GM19463 (cell line): ENCODE data around the gene TUBA4A.
A peak's percentile ranks its signal among the peaks of the same experiment; 100 is the strongest.

Source experiments
- ATAC-seq: cut with Tn5 transposase; IDR thresholded peaks from one replicate; pipeline ENCODE4 v1.9.1; 2021; ENCODE audit warnings: mild to moderate bottlenecking, moderate library complexity; ENCODE audit not compliant: unreplicated experiment

TUBA4A gene

DNA sequence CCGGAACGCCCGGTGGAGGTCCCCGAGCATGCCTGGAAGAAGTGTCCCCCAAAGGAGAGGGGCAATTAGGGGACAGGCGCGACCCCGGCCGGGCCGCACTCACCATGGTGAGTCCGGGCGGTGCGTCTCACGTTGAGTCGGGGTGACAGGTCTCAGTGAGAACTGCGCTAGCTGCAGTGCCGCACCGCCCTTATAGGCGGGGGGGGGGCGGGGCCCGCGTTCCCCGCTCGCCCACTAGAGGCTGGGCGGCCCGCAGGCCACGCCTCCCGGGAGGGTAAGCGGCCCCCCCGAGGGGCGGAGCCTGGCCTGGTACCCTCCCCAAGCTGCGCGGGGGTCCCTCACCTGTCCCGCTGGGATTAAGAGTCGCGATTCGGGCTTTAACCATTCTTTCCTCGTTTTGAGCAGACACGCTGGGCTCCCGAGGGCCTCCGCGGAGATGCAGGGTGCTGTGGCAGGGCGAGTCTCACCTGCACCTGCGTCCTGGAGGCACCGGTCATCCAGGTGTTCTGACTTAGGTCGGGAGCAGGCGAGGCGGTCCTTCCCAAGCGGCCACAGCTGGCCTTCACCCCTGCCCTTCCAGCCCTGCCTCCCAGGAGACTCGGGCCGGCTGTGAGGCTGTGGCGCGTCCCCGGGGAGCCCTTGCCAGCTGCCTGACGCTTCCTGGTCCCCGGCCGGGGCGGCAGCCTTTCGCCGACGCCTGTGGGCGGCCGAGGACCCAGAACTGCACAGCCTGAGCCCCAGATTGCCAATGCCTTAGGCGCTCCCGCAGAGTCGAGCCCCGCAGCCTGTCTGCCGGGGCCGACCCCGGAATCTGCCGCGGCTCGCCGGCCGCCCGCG lies at the start of gene TUBA4A:
Gene TUBA4A, minus strand, starts transcription at position 166 of the 837 bp plus-strand sequence. Its CDS starts 60 bp downstream, at position 106.
- peak; percentile 45 for ATAC-seq

DNA sequence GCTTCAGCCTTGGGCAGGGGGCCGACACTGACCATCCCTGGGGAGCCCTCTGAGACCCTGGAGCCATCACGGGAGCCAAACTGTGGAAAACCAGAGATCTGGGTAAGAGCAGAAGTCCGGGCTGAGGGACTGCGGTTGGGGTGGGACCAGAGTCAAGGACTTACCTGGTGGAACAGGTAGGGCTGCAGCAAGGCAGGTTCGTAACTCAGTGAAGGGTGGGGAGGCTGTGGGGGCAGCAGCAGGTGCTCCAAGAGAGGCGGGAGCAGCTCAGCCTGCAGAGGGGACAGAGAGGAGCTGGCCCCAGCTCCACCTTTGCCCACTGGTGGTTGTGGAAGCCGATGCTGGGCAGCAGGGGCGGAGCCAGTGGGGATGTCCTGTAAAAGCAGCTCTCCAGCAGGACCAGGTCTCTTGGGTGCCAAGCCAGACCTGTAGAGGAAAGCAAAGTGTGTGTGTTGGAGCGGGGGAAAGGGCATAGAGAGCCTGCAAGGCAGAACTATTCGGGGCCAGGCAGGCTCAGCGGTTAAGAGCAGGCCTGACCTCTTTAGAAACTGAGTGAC lies 48.8 kb upstream of the TUBA4A start:
- ATAC-seq, result no peak

DNA sequence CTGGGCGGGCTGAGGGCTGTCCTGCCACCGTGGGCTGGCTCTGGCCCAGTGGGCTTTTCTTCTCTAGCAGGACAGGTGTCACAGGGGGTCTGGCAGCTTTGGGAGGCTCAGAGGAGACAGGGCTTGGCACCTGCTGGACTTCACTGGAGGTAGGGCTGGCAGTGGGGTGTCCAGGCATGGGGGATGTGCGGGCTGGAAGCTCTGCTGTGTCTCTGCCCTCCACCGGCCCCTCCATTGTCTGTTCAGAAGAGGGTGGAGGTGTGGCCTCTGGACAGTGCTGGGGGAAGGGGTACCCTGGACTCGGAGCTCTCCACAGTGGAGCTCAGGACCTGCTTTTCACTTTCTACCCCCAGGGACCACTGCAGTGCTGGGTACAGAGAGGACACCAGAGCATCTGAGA lies 46.3 kb upstream of the TUBA4A start:
- no peak for ATAC-seq

DNA sequence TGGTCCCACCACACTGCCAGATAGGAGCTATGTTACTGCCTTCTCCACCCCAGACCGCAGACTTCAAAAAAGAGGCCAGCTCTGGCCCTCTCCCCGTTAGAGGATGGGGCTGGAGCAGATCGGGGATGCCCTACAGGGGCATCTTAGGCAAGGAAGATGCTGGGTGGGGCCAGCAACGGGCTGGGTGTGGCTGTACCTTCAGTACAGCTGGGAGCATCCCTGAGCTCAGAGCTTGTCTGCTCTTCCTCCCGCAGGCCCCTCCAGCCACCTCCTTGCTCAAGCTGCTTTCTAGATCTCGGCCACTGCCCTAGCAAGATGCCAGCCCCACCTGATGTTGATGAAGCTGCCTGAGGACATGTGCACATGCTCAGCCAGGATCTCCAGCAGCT lies 45.6 kb upstream of the TUBA4A start:
- no peak for ATAC-seq

DNA sequence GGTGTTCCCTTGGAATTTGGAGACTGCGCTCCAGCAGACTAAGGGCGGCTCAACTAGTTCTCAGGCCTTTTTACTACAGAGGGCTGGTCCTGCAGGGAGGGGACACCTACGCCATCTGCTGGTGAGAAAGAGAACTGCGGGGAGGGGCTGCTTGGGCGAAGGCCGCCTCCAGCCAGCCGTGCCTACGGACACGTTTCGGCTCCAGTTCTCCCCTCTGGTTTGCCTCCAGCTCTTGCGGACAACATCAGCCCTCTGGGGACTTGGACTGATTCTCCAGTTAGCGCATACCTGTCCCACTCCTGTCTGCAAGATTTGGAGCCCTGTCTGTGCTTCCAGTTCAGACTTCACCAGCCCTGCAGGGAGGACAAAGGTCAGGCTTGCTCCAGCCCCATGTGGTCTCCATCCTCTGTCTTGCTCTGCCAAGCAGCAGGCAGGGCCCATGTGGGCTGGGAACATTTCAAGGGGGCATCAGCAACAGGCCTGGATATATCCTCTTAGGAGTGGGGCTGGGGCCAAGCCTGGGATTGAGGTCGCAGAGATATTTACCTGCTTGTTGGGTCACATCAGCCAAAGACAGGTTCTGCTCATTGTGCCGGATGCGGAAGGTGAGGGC lies 45.1 kb upstream of the TUBA4A start:
- peak; percentile 47 for ATAC-seq

DNA sequence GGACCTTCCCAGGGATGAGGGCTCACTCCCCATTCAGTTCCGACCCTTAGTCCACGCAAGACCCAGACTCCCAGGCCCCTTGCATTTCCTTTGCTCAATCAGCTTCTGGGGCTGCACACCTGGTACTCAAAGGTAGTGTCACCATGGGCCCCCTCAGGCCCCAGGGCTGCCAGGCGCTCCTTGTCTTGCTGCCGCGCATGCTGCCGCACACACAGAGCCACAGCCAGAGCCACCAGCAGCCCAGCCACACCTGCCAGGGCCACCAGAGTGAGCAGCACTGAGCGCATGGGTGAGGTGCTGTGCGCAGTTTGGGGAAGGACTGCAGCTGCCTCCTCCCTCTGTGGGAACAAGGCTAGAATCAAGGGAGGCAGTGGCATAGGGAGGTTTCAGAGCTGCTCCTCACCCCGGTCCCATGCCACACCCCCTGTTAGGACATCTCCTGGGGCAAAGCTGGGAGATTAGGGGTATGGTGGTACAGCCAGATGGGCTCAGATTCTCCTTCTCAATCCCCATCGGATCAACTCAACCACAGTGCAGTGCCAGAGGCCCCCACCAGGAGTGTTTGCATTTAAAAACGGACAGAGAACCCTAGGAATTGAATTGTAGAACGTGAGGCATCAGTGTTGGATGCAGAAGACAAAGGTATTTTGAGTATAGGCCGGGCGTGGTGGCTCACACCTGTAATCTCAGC lies 44.2 kb upstream of the TUBA4A start:
- ATAC-seq, result no peak

DNA sequence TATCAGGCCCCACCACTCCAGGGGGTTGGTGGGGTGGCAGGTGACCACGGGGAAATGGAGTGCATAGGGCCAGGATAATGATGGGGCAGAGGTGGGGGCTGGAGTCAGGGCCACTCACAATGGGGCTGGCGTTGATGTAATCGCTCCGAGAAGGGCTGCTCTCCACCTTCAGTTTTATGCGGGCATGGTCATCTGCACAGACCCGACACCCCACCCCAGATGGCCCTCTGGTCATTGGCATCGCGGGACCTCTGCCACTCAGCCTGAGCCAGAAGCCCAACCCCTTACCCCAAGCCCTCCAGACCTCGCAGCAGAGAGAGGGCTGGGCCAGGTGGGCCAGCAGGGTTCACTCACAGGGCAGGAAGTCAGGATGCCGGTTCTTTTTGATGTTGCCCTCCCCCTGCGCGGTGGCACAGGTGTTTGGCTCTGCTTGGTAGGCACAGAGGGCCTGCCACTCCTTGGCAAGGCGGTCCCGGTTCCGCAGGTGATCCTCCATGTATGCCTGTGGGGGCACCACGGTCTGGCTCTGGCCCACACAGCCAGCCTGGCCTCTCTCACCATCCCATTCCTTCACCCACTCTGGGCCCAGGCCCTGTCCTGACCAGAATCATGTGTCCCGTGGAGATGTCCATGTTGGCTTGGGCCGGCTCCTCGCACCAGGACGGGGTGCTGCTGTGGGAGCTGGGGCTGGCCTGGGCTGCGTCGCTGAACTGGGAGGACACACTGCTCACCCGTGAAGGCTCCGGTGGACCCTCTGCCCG lies 43.1 kb upstream of the TUBA4A start:
- no peak for ATAC-seq

DNA sequence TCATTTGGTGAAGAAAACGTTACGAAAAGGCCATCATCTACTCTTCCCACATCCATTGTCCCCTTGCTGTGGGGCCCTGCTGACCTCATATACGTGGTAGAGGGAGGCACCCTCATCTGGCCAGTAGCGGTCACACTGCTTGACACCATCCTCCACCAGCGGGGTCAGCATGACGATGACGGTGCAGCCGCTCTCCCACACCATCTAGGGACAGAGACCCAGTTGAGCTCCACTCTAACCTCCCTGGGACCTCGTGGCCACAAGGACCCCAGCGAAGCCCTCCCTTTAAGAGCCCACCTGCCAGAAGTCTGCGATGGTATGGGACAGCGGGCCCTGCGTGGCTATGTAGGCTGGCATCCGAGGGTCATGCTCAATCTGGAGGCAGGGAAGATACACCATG lies 42.4 kb upstream of the TUBA4A start:
- ATAC-seq, result no peak

DNA sequence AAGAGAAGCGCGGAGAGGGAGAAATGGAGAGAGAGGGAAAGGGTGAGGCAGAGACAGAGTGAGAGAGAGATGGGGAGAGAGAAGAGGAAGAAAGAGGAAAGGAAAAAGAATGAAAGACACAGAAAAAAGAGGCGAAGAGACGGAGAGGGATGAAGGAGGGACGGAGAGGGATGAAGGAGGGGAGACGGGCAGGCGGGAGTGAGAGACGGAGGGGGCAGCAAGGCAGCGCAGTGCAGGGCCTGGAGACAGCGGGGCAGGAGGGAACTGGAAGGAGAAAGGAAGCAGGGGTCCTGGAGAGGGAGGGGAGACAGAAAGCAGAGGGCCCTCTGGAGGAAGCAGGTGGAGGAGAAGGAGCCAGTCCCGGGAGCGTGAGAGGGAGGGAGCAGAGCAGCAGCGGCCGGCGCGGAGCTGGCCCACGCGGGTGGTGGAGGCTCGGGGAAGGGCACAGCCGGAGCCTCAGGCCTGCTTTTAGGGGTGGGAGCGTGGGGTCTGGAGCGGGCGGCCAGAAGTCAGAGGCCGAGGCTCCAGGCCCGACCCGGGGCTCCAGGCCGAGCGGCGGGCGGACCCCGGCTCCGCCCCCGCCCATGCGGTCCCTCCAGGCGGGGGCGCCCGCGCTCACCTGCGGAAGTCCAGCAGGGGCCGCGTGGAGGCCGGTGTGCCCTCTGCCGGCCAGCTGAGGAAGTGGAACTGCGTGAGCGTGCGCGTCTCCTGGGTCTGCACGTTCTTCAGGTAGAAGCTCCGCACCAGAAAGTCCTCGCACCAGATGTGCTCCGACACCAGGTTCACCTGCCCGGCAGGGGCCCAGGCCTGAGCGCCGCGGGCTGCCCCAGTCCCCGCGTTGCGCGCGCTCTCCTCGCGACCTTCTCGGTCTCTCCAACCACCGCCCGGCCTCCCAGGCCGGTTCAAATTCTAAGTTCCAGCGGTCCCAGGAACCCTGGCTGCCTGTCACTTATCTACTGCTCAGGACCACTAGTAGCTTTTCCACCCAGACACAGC lies 40.9 kb upstream of the TUBA4A start:
- ATAC-seq, result peak; percentile 87

DNA sequence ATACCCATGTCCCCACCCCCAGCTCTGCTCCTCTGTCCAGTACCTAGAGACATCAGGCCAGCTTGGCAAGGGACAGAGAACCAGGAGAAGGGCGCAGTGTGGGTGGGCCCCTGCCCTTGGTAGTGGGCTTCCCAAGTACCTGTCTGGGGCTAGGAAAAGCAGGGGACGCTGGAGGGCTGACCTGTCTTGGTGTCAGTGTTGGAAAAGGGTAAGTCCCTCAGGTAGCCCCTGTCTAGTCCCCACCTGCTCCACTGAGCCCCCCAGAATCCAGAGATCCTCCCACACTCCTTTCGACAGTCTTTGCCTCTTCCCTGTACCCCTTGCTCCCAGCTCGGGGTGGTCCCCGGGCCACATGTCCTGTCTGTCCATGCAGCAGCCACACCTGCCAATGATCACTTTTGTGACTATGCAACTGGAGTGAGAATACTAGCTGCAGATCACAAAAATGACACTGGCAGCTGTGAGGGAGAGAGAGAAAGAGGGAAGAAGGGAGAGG lies 40.1 kb upstream of the TUBA4A start:
- ATAC-seq, result no peak

DNA sequence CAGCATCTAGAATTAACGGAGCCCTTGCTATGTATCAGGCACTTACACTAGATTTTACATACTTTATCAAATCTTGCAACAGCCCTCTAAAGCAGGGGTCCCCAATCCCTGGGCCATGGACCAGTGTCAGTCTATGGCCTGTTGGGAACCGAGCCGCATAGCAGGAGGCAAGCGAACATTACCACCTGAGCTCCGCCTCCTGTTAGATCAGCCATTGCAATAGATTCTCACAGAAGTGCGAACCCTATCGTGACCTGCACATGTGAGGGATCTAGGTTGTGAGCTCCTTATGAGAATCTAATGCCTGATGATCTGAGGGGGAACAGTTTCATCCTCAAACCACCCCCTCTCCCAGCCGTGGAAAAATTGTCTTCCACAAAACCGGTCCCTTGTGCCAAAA lies 38.9 kb upstream of the TUBA4A start:
- no peak for ATAC-seq

DNA sequence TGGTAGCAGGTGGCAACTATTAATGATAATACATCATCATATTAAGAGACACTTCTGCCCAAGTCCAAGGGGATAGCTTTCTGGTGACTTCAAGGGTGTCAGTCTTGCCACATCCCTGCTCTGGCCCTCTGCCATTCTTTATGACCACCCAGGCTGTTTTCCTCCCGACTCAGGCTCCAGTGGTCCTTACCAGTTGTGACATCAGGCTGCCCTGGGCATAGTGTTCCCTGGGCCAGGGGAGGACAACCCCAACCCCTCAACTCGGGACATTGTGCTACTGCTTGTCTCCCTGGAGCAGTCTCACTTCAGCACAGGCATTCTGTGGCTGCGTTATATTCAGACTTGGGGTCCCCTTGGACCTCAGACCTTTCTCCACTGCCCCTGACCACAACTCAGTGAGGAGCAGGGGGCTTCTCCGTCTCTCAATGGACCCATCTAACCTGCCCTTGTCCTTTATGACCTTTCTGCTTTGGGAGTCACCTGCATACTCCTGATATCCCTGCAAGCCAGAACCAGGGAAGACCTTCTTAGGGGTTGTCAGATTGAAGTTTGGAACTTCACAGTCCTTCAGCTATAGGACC lies 38.3 kb upstream of the TUBA4A start:
- no peak for ATAC-seq

DNA sequence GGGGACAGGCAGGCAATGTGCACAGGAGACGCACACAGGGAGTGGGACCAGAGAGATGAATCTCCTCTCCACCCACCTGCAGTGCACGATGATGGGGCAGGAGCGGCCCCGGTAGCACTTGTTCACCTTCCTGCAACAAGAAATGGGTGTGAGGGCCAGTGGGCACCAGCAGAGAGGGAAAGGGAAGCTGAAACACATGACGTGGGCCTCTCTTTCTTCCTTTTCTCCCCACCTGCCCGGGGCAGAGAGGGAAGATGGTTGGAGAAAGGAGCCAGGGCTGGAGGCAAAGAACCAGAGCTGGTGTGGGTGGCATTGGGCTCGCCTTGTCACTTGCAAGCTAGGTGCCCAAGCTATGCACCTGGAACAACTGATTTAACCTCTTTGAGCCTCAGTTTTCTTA lies 37.7 kb upstream of the TUBA4A start:
- ATAC-seq, result no peak

DNA sequence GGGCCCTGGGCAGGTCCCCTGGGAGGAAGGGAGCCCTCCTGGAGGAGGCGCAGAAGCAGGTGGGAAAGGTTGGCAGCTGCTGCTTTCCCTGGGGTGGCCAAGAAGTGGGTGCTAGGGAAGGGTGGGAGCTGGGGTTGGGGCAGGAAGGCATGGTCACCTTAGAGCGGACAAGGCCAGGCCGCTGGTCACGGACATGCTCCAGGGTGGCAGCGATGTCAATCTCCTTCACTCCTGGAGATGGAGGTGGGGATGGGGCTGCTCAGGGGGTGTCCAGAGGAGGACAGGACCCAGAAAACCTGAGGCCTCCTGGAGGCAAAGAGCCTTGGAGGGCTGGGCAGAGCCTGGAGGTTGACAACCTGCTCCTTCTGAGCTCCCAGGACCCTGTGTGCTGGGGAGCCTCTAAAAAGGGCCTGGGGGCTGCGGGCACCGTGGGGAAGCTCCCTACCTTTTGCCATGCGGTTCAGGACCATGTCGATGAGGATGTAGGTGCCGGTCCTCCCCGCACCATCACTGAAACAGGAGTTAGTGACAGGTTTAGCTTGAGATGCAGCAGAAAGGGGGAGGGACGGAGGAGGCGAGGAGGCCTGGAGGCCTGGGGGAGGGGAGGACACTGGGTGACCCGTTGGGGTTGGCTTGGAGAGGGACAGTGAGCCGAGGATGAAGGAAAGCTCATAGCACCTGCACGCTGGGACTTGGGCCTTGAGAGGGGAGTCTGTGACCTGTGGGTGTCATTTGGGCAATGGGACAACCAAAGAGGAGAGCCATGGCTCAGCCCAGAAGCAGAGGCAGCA lies 36.9 kb upstream of the TUBA4A start:
- ATAC-seq, result no peak

DNA sequence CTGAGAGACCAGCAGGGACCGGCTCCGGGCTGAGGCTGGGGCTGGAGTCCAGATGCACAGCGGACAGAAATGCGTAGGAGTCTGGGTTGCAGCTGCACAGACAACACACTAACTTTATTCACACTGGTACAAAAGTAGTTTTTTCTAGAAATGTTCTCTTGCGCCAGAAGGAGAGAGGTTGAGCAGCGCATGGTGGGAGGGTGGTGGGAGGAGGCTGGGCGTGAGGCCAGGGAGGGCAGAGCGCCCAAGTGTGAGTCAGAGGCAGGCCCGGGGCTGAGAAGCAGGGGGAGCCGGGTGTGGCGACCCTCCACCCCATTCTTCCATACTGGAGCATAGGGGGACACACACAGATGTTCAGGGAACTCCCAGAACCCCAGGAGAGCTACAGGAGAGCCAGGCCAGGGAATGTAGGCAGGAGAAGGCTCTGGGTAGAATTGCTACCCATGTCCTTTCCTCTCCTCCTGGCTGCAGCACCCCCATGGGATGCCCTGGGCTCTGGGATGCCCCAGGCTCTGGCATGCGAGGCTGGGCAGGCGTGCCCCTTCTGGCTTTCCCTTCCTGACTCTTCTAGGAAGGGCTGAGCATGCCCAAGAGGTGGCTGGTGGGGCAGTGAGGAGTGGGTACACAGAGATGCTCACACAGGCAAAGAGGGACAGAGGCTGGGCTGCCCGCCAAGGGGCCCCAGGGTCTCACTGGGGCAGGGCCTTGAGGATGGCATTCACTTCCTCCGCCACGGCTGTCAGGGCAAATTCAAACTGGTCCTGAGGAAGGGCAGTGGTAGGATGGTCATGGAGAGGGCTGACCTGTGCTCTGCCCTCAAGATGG lies 36.0 kb upstream of the TUBA4A start:
- no peak for ATAC-seq

DNA sequence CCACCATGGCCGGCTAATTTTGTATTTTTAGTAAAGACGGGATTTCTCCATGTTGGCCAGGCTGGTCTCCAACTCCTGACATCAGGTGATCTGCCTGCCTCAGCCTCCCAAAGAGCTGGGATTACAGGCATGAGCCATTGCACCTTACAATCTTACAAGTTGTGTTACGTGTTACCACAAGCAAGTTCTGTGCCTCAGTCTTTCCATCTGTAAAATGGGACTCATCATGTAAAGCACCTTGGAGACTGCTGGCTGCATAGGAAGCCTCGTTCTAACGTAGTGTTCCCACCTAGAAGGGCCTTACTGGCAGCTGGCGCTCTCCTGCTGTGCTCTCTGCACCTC lies 35.4 kb upstream of the TUBA4A start:
- no peak for ATAC-seq

DNA sequence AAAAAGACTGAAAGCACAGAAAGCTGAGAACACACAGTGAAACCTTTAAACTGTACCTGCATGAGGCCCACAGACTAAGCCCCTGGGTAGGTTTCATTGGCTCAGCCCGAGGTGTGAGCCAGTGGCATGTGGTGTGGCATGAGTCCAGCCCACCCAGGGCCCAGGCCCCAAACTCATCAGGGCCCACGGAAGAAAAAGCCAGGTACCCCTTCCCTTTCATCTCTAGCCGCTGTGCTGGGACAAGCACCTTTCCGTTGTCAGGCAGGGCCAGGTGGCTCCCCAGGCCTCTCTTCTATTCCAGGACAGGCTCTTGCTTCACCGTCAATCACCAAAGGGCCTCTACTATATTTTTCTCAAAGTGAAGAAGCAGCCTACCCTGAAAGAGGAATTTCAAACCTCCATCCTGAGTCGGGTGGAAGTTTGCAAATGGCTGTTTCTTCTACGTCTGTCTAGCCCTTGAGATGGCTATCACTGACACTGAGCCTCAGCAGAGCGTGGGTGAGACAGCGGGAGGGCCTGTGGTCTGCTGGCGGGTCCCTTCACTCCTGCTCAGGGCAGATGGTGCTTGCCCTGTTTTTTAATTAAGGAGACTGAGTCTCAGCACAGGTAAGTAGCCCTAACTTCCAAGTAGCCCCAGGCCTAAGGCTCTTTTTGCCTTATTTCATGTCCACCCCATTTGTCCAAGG lies 34.0 kb upstream of the TUBA4A start:
- no peak for ATAC-seq
